ENCODE data around the gene RMDN3.
A peak's percentile ranks its signal among the peaks of the same experiment; 100 is the strongest.

RMDN3 gene

GRCh38 chr15:40764629-40765103, 9.6 kb upstream of the RMDN3 start:
- POLR2A ChIA-PET = no interaction called here
- peak overlapping the region in 1 of 2 experiments; percentile 57 for H3K27ac ChIP-seq (ENCODE audit: insufficient read depth in 1 of 2, low read depth in 1 of 2, low read length in 2 of 2, poor library complexity in 1 of 2, severe bottlenecking in 2 of 2)

GRCh38 chr15:40763801-40764628, 9.0 kb upstream of the RMDN3 start, which contains the start of gene GCHFR:
GCHFR (plus strand) TSS chr15:40764068; CDS start chr15:40764181, 113 bp downstream.
- WGBS (ENCODE audit: insufficient coverage) = under 1% methylated on average over 66 of the region's 75 CpGs
- CTCF ChIA-PET = interaction anchor here (1.1 to 14.6 kb wide), 4 partner anchors 13 to 21 kb away, joined by 3 to 123 read pairs (median 8); no protein-coding TSS in a partner anchor
- peaks cover 0 to 25% (median 10%) of the 10 kb centered on the region in 4 experiments for H3K36me3 ChIP-seq (ENCODE audit: control insufficient read depth in 4 of 4, insufficient read depth in 4 of 4, low read length in 3 of 4)
- H3K27me3 ChIP-seq (replicated peaks in 2 of 5; ENCODE audit: control insufficient read depth in 4 of 5, insufficient read depth in 5 of 5, low read length in 4 of 5) = no peaks in the 10 kb centered on the region
- no peaks in the 10 kb centered on the region for H3K9me3 ChIP-seq (ENCODE audit: control extremely low read depth in 1 of 5, control insufficient read depth in 4 of 5, insufficient read depth in 2 of 5, low read depth in 1 of 5, low read length in 4 of 5)
- H3K27ac ChIP-seq (ENCODE audit: insufficient read depth in 1 of 2, low read depth in 1 of 2, low read length in 2 of 2, poor library complexity in 1 of 2, severe bottlenecking in 2 of 2) = peak within 1 kb of the TSS in 1 of 2 experiments; percentile 57
- DNase-seq = peak in 2 of 3 donors; percentile 64 to 77
- peak within 1 kb of the TSS; percentile 47 to 81 (median 64) for H3K4me3 ChIP-seq (ENCODE audit: control insufficient read depth in 1 of 7, extremely low read depth in 1 of 7, insufficient read depth in 4 of 7, low read depth in 2 of 7, low read length in 6 of 7)
- POLR2A ChIA-PET = no interaction called here
- peaks cover 5 to 65% (median 48%) of the 10 kb centered on the region in 4 experiments for H3K4me1 ChIP-seq (ENCODE audit: control extremely low read depth in 1 of 4, control insufficient read depth in 4 of 4, insufficient read depth in 4 of 4, low read length in 3 of 4)

More at GRCh38 chr15:40764629-40765103, 9.6 kb upstream of the RMDN3 start:
- H3K27me3 ChIP-seq (replicated peaks in 2 of 5; ENCODE audit: control insufficient read depth in 4 of 5, insufficient read depth in 5 of 5, low read length in 4 of 5) = no peaks in the 10 kb centered on the region
- no peak for DNase-seq
- peaks cover 5 to 72% (median 55%) of the 10 kb centered on the region in 4 experiments for H3K4me1 ChIP-seq (ENCODE audit: control extremely low read depth in 1 of 4, control insufficient read depth in 4 of 4, insufficient read depth in 4 of 4, low read length in 3 of 4)
- 47% methylated on average over 8 of the region's 8 CpGs for WGBS (ENCODE audit: insufficient coverage)
- H3K4me3 ChIP-seq (ENCODE audit: control insufficient read depth in 1 of 7, extremely low read depth in 1 of 7, insufficient read depth in 4 of 7, low read depth in 2 of 7, low read length in 6 of 7) = peak overlapping the region in 6 of 7 experiments; percentile 30 to 81 (median 69)
- no peaks in the 10 kb centered on the region for H3K9me3 ChIP-seq (ENCODE audit: control extremely low read depth in 1 of 5, control insufficient read depth in 4 of 5, insufficient read depth in 2 of 5, low read depth in 1 of 5, low read length in 4 of 5)
- H3K36me3 ChIP-seq (ENCODE audit: control insufficient read depth in 4 of 4, insufficient read depth in 4 of 4, low read length in 3 of 4) = peaks cover 0 to 25% (median 10%) of the 10 kb centered on the region in 4 experiments
- CTCF ChIA-PET = interaction anchor here (1.5 to 14.6 kb wide), 3 partner anchors 12 to 21 kb away, joined by 6 to 123 read pairs (median 9); no protein-coding TSS in a partner anchor

GRCh38 chr15:40762919-40763800, 8.1 kb upstream of the RMDN3 start:
- Histone ChIP-seq H3K36me3 (ENCODE audit: control insufficient read depth in 4 of 4, insufficient read depth in 4 of 4, low read length in 3 of 4) (peaks cover 0 to 19% (median 10%) of the 10 kb centered on the region in 4 experiments), H3K9me3 (ENCODE audit: control extremely low read depth in 1 of 5, control insufficient read depth in 4 of 5, insufficient read depth in 2 of 5, low read depth in 1 of 5, low read length in 4 of 5) (no peaks in the 10 kb centered on the region), H3K27ac (ENCODE audit: insufficient read depth in 1 of 2, low read depth in 1 of 2, low read length in 2 of 2, poor library complexity in 1 of 2, severe bottlenecking in 2 of 2) (no peak overlapping the region), H3K4me3 (ENCODE audit: control insufficient read depth in 1 of 7, extremely low read depth in 1 of 7, insufficient read depth in 4 of 7, low read depth in 2 of 7, low read length in 6 of 7) (peak overlapping the region; percentile 47 to 81 (median 64)), H3K4me1 (ENCODE audit: control extremely low read depth in 1 of 4, control insufficient read depth in 4 of 4, insufficient read depth in 4 of 4, low read length in 3 of 4) (peaks cover 5 to 57% (median 40%) of the 10 kb centered on the region in 4 experiments), H3K27me3 (replicated peaks in 2 of 5; ENCODE audit: control insufficient read depth in 4 of 5, insufficient read depth in 5 of 5, low read length in 4 of 5) (no peaks in the 10 kb centered on the region)
- 32% methylated on average over 16 of the region's 55 CpGs for WGBS (ENCODE audit: insufficient coverage)
- POLR2A ChIA-PET = no interaction called here
- DNase-seq = peak in 2 of 3 donors; percentile 62 to 75
- CTCF ChIA-PET = interaction anchor here (1.1 to 14.6 kb wide), 4 partner anchors 12 to 22 kb away, joined by 3 to 123 read pairs (median 8); no protein-coding TSS in a partner anchor

GRCh38 chr15:40759961-40760360, 4.9 kb upstream of the RMDN3 start:
- POLR2A ChIA-PET = no interaction called here
- CTCF ChIA-PET = interaction anchor here (2.1 to 14.6 kb wide), 2 partner anchors 13 to 25 kb away, joined by 5 to 123 read pairs; no protein-coding TSS in a partner anchor
- WGBS (ENCODE audit: insufficient coverage) = 95% methylated on average over 5 of the region's 5 CpGs

DNA sequence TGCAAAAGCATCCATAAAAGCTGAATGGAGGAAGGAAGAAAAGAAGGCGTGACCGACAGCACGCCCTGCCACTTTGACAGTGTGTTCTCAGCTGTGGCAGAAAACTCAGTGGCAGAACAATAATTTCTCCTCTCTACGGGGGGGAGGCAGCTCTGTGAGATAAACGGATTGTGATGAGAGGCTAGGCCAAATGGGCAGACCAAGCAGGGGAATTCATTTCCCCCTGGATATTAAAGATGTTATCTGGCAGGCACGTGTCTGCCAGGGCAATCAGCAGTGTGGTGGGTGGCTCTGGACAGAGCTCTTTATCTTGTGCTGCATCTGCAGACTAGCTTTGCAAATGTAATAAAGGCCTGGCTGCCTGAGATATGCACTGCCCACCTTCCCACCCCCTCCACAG, 1.9 kb upstream of the RMDN3 start:
- 17% methylated on average over 5 of the region's 6 CpGs for WGBS (ENCODE audit: insufficient coverage)
- DNase-seq = peak in 2 of 3 donors; percentile 33 to 59
- Histone ChIP-seq H3K9me3 (ENCODE audit: control extremely low read depth in 1 of 5, control insufficient read depth in 4 of 5, insufficient read depth in 2 of 5, low read depth in 1 of 5, low read length in 4 of 5) (no peaks in the 10 kb centered on the region), H3K27me3 (replicated peaks in 2 of 5; ENCODE audit: control insufficient read depth in 4 of 5, insufficient read depth in 5 of 5, low read length in 4 of 5) (no peaks in the 10 kb centered on the region), H3K36me3 (ENCODE audit: control insufficient read depth in 4 of 4, insufficient read depth in 4 of 4, low read length in 3 of 4) (peaks cover 2 to 9% (median 4%) of the 10 kb centered on the region in 4 experiments), H3K4me3 (ENCODE audit: control insufficient read depth in 1 of 7, extremely low read depth in 1 of 7, insufficient read depth in 4 of 7, low read depth in 2 of 7, low read length in 6 of 7) (peak overlapping the region in 1 of 7 experiments; percentile 1), H3K27ac (ENCODE audit: insufficient read depth in 1 of 2, low read depth in 1 of 2, low read length in 2 of 2, poor library complexity in 1 of 2, severe bottlenecking in 2 of 2) (peak overlapping the region in 1 of 2 experiments; percentile 14), H3K4me1 (ENCODE audit: control extremely low read depth in 1 of 4, control insufficient read depth in 4 of 4, insufficient read depth in 4 of 4, low read length in 3 of 4) (peaks cover 0 to 43% (median 28%) of the 10 kb centered on the region in 4 experiments)
- ChIA-PET POLR2A (interaction anchor here (1.2 kb wide), 1 partner anchor 13 kb away, joined by 4 read pairs; the partner anchor contains the start of gene C15orf62), CTCF (interaction anchor here (0.9 to 1.8 kb wide), 6 partner anchors 10 to 189 kb away, joined by 3 to 7 read pairs (median 4); no protein-coding TSS in a partner anchor)

More at GRCh38 chr15:40759961-40760360, 4.9 kb upstream of the RMDN3 start:
- no peaks in the 10 kb centered on the region for H3K36me3 ChIP-seq (ENCODE audit: control insufficient read depth in 4 of 4, insufficient read depth in 4 of 4, low read length in 3 of 4)
- no peaks in the 10 kb centered on the region for H3K9me3 ChIP-seq (ENCODE audit: control extremely low read depth in 1 of 5, control insufficient read depth in 4 of 5, insufficient read depth in 2 of 5, low read depth in 1 of 5, low read length in 4 of 5)
- peaks cover 5 to 53% (median 39%) of the 10 kb centered on the region in 4 experiments for H3K4me1 ChIP-seq (ENCODE audit: control extremely low read depth in 1 of 4, control insufficient read depth in 4 of 4, insufficient read depth in 4 of 4, low read length in 3 of 4)
- DNase-seq = no peak
- H3K27ac ChIP-seq (ENCODE audit: insufficient read depth in 1 of 2, low read depth in 1 of 2, low read length in 2 of 2, poor library complexity in 1 of 2, severe bottlenecking in 2 of 2) = no peak overlapping the region
- no peak overlapping the region for H3K4me3 ChIP-seq (ENCODE audit: control insufficient read depth in 1 of 7, extremely low read depth in 1 of 7, insufficient read depth in 4 of 7, low read depth in 2 of 7, low read length in 6 of 7)
- no peaks in the 10 kb centered on the region for H3K27me3 ChIP-seq (replicated peaks in 2 of 5; ENCODE audit: control insufficient read depth in 4 of 5, insufficient read depth in 5 of 5, low read length in 4 of 5)

DNA sequence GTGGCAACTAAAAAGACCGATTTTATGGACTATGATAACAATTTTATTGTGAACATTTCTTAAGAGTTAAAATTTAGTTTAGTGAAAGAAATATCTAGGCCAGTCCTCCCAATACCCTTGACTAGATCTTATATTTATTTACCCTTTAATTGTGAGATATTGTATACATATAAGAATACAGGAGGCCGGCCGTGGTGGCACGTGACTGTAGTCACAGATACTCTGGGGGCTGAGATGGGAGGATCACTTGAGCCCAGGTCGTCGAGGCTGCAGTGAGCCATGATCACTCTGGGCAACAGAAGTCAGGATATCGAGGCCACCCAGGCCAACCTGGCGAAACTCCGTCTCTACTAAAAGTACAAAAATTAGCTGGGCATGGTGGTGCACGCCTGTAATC, 756 bp upstream of the RMDN3 start:
- H3K4me1 ChIP-seq (ENCODE audit: control extremely low read depth in 1 of 4, control insufficient read depth in 4 of 4, insufficient read depth in 4 of 4, low read length in 3 of 4) = peaks cover 0 to 43% (median 28%) of the 10 kb centered on the region in 4 experiments
- no peaks in the 10 kb centered on the region for H3K9me3 ChIP-seq (ENCODE audit: control extremely low read depth in 1 of 5, control insufficient read depth in 4 of 5, insufficient read depth in 2 of 5, low read depth in 1 of 5, low read length in 4 of 5)
- no peaks in the 10 kb centered on the region for H3K27me3 ChIP-seq (replicated peaks in 2 of 5; ENCODE audit: control insufficient read depth in 4 of 5, insufficient read depth in 5 of 5, low read length in 4 of 5)
- H3K4me3 ChIP-seq (ENCODE audit: control insufficient read depth in 1 of 7, extremely low read depth in 1 of 7, insufficient read depth in 4 of 7, low read depth in 2 of 7, low read length in 6 of 7) = peak overlapping the region; percentile 82 to 99 (median 95)
- H3K27ac ChIP-seq (ENCODE audit: insufficient read depth in 1 of 2, low read depth in 1 of 2, low read length in 2 of 2, poor library complexity in 1 of 2, severe bottlenecking in 2 of 2) = peak overlapping the region; percentile 77 to 92
- no peak for DNase-seq
- POLR2A ChIA-PET = interaction anchor here (0.6 to 0.7 kb wide), 2 partner anchors 1070 to 1357 kb away, joined by 3 to 5 read pairs; no protein-coding TSS in a partner anchor
- WGBS (ENCODE audit: insufficient coverage) = 97% methylated on average over 5 of the region's 10 CpGs
- peaks cover 2 to 21% (median 13%) of the 10 kb centered on the region in 4 experiments for H3K36me3 ChIP-seq (ENCODE audit: control insufficient read depth in 4 of 4, insufficient read depth in 4 of 4, low read length in 3 of 4)
- CTCF ChIA-PET = interaction anchor here (1.0 to 1.8 kb wide), 3 partner anchors 13 to 188 kb away, joined by 3 to 7 read pairs (median 5); no protein-coding TSS in a partner anchor

Measured in common myeloid progenitor, CD34-positive (primary cell).